ENCODE data around the gene GABPB2. TPM values are rescaled to one million over a fixed set of nuclear protein-coding genes. Genes with fewer than 3 reads are reported as not detected.

Gene GABPB2
- total and polyA plus RNA-seq, 2 donors (not counting 1 experiment from before 2014, with no cell fraction given) = 13.9 to 14.9 TPM

- no peak overlapping the region for H2AFZ ChIP-seq (ENCODE audit: low read length)
- peaks cover 49% of the 10 kb centered on the region for H3K79me2 ChIP-seq (ENCODE audit: control insufficient read depth, insufficient read depth, low read length)
- peaks cover 20% of the 10 kb centered on the region for H3K36me3 ChIP-seq (ENCODE audit: control insufficient read depth, insufficient read depth, low read length)
- no peak overlapping the region for H3K4me2 ChIP-seq (ENCODE audit: extremely low read depth, insufficient read depth, low read length)
- H3K4me3 ChIP-seq (replicated peaks in 1 of 4; ENCODE audit: control extremely low read depth in 1 of 4, insufficient read depth in 1 of 4, low read depth in 3 of 4, low read length in 4 of 4) = no peak overlapping the region
- no peak overlapping the region for H3K27ac ChIP-seq (ENCODE audit: insufficient read depth, low read length)
- H3K4me1 ChIP-seq (ENCODE audit: control insufficient read depth, extremely low read depth, insufficient read depth, low read length) = peaks cover 11% of the 10 kb centered on the region
- no peak for TF ChIP-seq EZH2 (IDR thresholded peaks at IDR 0.05; ENCODE audit: low read length, missing control alignments)
- no peaks in the 10 kb centered on the region for H3K9me3 ChIP-seq (ENCODE audit: control insufficient read depth, insufficient read depth, low read depth, low read length)
- no peaks in the 10 kb centered on the region for H3K27me3 ChIP-seq (ENCODE audit: control insufficient read depth, insufficient read depth, low read length)
- no peak for DNase-seq (ENCODE audit: low read depth in 2 of 2)
- H3K9ac ChIP-seq (ENCODE audit: insufficient read depth, low read length) = no peak overlapping the region
- peaks cover 2% of the 10 kb centered on the region for H4K20me1 ChIP-seq (ENCODE audit: control insufficient read depth, extremely low read depth, insufficient read depth, low read length)
Measured at GRCh38 chr1:151054971-151055547, 15.5 kb upstream of the GABPB2 start.

GRCh38 chr1:151055581-151055980 is 15.0 kb upstream of the GABPB2 start:
- peaks cover 20% of the 10 kb centered on the region for H3K36me3 ChIP-seq (ENCODE audit: control insufficient read depth, insufficient read depth, low read length)
- H3K4me3 ChIP-seq (replicated peaks in 1 of 4; ENCODE audit: control extremely low read depth in 1 of 4, insufficient read depth in 1 of 4, low read depth in 3 of 4, low read length in 4 of 4) = no peak overlapping the region
- DNase-seq (ENCODE audit: low read depth in 2 of 2) = no peak
- H3K9me3 ChIP-seq (ENCODE audit: control insufficient read depth, insufficient read depth, low read depth, low read length) = no peaks in the 10 kb centered on the region
- peaks cover 2% of the 10 kb centered on the region for H4K20me1 ChIP-seq (ENCODE audit: control insufficient read depth, extremely low read depth, insufficient read depth, low read length)
- H3K9ac ChIP-seq (ENCODE audit: insufficient read depth, low read length) = no peak overlapping the region
- no peaks in the 10 kb centered on the region for H3K27me3 ChIP-seq (ENCODE audit: control insufficient read depth, insufficient read depth, low read length)
- peaks cover 11% of the 10 kb centered on the region for H3K4me1 ChIP-seq (ENCODE audit: control insufficient read depth, extremely low read depth, insufficient read depth, low read length)
- H2AFZ ChIP-seq (ENCODE audit: low read length) = no peak overlapping the region
- H3K79me2 ChIP-seq (ENCODE audit: control insufficient read depth, insufficient read depth, low read length) = peaks cover 49% of the 10 kb centered on the region
- H3K4me2 ChIP-seq (ENCODE audit: extremely low read depth, insufficient read depth, low read length) = no peak overlapping the region
- no peak for TF ChIP-seq EZH2 (IDR thresholded peaks at IDR 0.05; ENCODE audit: low read length, missing control alignments)
- TF ChIP-seq CTCF (conservative IDR thresholded peaks at IDR 0.05 in 1 of 2, IDR thresholded peaks at IDR 0.05 in 1 of 2; ENCODE audit: low read depth in 1 of 2, low read length in 2 of 2) = no peak
- H3K27ac ChIP-seq (ENCODE audit: insufficient read depth, low read length) = no peak overlapping the region

- Histone ChIP-seq H3K9ac (ENCODE audit: insufficient read depth, low read length) (no peak overlapping the region), H3K4me1 (ENCODE audit: control insufficient read depth, extremely low read depth, insufficient read depth, low read length) (peaks cover 13% of the 10 kb centered on the region), H2AFZ (ENCODE audit: low read length) (no peak overlapping the region), H3K4me3 (replicated peaks in 1 of 4; ENCODE audit: control extremely low read depth in 1 of 4, insufficient read depth in 1 of 4, low read depth in 3 of 4, low read length in 4 of 4) (no peak overlapping the region), H3K79me2 (ENCODE audit: control insufficient read depth, insufficient read depth, low read length) (peaks cover 51% of the 10 kb centered on the region), H3K36me3 (ENCODE audit: control insufficient read depth, insufficient read depth, low read length) (peaks cover 20% of the 10 kb centered on the region), H3K4me2 (ENCODE audit: extremely low read depth, insufficient read depth, low read length) (no peak overlapping the region), H4K20me1 (ENCODE audit: control insufficient read depth, extremely low read depth, insufficient read depth, low read length) (peaks cover 2% of the 10 kb centered on the region), H3K27ac (ENCODE audit: insufficient read depth, low read length) (peak overlapping the region; percentile 24), H3K27me3 (ENCODE audit: control insufficient read depth, insufficient read depth, low read length) (no peaks in the 10 kb centered on the region), H3K9me3 (ENCODE audit: control insufficient read depth, insufficient read depth, low read depth, low read length) (no peaks in the 10 kb centered on the region)
- TF ChIP-seq CTCF (conservative IDR thresholded peaks at IDR 0.05 in 1 of 2, IDR thresholded peaks at IDR 0.05 in 1 of 2; ENCODE audit: low read depth in 1 of 2, low read length in 2 of 2) = no peak
- no peak for DNase-seq (ENCODE audit: low read depth in 2 of 2)
Measured at GRCh38 chr1:151056149-151056548, 14.4 kb upstream of the GABPB2 start.

Measured in fibroblast of lung (primary cell).